AG04449 (cell line): Measurements from ENCODE around the gene LCN15.

Experiments
- CTCF ChIA-PET: fragments of 350-600 bp; formaldehyde crosslinking; extraction: SDS; loops from one replicate; lab custom pipeline; 2021; ENCODE audit warnings: antibody characterized with exemption; lab: Yijun Ruan, JAX
- POLR2A ChIA-PET: fragments of 400-600, 350-600 bp; formaldehyde crosslinking; extraction: SDS; loops from one replicate; lab custom pipeline; 2020; ENCODE audit warnings: antibody characterized with exemption, inconsistent platforms; lab: Yijun Ruan, JAX
- DNase-seq: peaks from one replicate; pipeline ENCODE4 v3.0.0-alpha.2; 2010; ENCODE audit warnings: low read depth, low spot score
- H3K4me3 ChIP-seq: 2 replicates; pipeline ENCODE4 v1.5.1; 2011; ENCODE audit warnings: low read depth, mild to moderate bottlenecking, control low read depth, low read length
- TF ChIP-seq, protein P1 (sequence below): IDR thresholded peaks from one replicate; pipeline ENCODE4 v1.5.1; 2011; ENCODE audit warnings: mild to moderate bottlenecking, moderate library complexity, low read length, control low read depth, inconsistent platforms; ENCODE audit not compliant: insufficient read depth; ENCODE audit errors: missing control alignments

Gene LCN15

DNA sequence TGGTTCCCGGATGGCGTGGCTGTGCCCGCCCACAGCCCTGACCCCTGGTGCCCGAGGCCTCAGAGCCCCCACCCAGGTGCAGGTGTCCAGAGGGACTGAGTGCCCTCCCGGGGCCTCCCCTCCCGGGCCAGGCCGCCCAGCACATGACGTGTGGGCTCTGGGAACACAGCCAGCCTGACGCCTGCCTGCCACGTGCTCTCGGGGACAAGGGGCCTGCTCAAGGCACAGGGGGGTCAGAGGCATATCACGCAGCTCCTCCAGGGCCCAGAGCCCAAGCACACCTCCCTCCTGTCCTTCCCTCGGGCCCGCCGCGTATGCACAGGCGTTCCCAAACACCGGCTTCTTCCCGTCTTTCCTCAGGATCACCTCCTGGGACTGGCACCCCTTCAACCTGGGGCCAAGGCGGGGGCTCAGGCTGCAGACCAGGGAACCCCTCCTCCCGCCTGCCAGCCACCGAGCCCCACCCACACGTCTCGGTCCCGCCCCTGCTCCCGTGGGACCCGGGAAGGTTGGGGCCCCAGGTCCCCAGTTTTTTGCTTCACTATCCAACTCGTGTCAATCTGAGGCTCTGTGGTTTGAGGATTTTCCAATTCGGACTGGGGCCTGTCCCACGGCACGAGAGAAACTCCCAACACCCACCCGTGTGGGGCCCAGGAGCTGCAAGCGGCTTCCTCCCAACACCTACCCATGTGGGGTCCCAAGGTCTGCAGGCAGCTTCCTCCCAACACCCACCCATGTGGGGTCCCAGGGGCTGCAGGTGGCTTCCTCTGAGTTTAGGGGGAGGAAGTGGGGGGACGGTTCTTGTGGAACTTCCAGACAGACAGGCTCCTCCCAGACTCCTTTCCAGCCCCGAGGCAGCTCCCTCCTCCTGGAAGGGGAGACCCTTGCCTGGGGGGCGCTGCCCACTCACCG is 23.1 kb downstream of the LCN15 start:
- no peak for DNase-seq
- H3K4me3 ChIP-seq: no peak overlapping the region
- ChIA-PET POLR2A (interaction anchor here (1.4 kb wide), 1 partner anchor 13 kb away, joined by 6 read pairs; no protein-coding TSS in a partner anchor), CTCF (interaction anchor here (0.5 to 1.4 kb wide), 4 partner anchors 10 to 105 kb away, joined by 3 to 6 read pairs (median 4); no protein-coding TSS in a partner anchor)
- TF ChIP-seq, protein P1, sequence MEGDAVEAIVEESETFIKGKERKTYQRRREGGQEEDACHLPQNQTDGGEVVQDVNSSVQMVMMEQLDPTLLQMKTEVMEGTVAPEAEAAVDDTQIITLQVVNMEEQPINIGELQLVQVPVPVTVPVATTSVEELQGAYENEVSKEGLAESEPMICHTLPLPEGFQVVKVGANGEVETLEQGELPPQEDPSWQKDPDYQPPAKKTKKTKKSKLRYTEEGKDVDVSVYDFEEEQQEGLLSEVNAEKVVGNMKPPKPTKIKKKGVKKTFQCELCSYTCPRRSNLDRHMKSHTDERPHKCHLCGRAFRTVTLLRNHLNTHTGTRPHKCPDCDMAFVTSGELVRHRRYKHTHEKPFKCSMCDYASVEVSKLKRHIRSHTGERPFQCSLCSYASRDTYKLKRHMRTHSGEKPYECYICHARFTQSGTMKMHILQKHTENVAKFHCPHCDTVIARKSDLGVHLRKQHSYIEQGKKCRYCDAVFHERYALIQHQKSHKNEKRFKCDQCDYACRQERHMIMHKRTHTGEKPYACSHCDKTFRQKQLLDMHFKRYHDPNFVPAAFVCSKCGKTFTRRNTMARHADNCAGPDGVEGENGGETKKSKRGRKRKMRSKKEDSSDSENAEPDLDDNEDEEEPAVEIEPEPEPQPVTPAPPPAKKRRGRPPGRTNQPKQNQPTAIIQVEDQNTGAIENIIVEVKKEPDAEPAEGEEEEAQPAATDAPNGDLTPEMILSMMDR: no peak

DNA sequence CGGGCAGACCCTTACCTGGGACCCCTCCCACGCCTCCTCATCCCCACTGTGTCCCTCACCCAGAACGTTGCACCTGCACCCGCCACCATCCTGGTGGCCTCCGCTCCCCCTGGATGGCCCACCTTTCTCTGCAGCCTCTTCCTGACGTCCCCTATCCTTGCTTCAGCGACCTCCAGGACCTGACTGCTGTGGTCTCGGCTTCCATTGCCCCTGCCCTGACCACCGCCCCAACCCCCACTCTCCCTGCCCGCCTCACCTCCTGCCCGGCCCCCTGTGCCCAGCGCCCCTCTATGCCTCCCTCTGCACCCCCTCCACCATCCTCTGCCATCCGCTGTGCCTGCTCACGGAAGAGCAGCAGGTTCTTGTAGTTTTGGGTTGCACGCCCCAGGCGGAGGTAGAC is 23.8 kb downstream of the LCN15 start:
- DNase-seq: no peak
- ChIA-PET CTCF (interaction anchor here (0.5 kb wide), 1 partner anchor 105 kb away, joined by 3 read pairs; no protein-coding TSS in a partner anchor), POLR2A (interaction anchor here (1.4 kb wide), 1 partner anchor 12 kb away, joined by 6 read pairs; no protein-coding TSS in a partner anchor)
- no peak overlapping the region for H3K4me3 ChIP-seq
- TF ChIP-seq, protein P1: no peak

DNA sequence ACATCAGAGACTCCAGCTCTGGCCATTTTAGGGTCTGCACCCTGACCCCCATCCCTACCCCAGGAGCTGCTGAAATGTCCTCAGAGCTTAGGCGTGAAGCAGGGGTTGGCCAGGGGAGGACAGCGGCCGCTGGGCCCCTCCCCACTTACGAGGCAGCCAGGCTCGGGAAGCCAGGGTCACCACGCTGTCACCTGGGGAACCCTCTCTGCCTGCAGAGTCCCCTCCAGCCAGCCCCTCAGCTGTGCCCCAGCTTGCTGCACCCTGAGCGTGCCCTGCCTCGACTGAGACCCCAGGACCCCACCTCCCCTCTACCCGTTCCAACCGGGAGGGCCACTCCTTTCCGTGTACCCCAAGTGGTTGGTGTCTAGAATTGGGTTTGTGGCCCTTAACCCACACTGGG is 24.2 kb downstream of the LCN15 start:
- ChIA-PET POLR2A (no interaction called here), CTCF (no interaction called here)

DNA sequence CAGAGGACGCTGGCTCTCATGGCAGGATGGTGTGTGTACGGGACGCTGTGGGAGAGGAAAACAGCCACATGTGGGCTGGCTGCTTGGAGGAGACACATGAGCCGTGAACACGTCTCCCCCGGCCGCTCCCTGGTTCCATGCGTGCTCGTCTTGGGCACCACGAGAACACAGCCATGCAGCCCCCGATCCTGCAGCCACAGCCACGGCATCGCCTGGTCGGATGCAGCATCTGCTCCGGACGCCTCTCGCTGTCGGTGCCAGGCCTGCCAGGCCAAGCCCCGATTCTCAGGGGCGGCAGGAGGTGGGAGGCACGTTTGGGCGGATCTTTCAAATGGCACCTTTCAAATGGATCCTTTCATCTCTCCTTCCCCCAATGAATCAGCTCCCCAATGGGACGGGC is 24.8 kb downstream of the LCN15 start:
- ChIA-PET CTCF (no interaction called here), POLR2A (no interaction called here)
- no peak overlapping the region for H3K4me3 ChIP-seq
- no peak for DNase-seq
- TF ChIP-seq, protein P1: no peak

More for the DNA sequence above, 24.2 kb downstream of the LCN15 start:
- no peak overlapping the region for H3K4me3 ChIP-seq
- DNase-seq: no peak
- TF ChIP-seq, protein P1: no peak

DNA sequence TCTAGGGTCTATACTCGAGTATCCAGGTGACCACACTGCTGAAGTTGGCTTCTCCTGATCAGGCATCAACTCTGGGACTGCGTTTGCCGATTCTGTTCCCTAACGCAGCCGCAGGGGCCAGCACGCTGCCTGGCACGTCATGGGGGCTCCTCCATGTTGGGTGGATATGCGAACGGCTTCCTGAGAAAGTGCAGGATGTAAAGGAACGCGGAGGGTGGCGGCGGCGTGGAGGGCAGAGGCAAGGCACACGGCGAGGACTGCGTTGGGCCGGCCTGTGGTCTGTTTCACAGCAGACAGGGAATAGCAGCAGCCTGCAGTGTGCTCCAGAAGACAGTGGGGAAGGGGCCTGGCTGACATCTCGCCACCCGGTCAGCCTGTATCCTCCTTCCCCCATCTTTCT is 25.4 kb downstream of the LCN15 start:
- POLR2A ChIA-PET: no interaction called here

More for the DNA sequence above, 25.4 kb downstream of the LCN15 start:
- CTCF ChIA-PET: no interaction called here
- H3K4me3 ChIP-seq: no peak overlapping the region
- TF ChIP-seq, protein P1: no peak
- DNase-seq: no peak
